ENCODE data around the gene UBR2. TPM values are rescaled to one million over a fixed set of nuclear protein-coding genes. Genes with fewer than 3 reads are reported as not detected.
"Not testable (repeated sequence)": the region's sequence is repeated elsewhere in the genome, so short reads cannot be mapped to it uniquely, and the experiment has no call there.

Gene UBR2
- total RNA-seq, 1 experiment from 2014 or later = 17.9 TPM

DNA sequence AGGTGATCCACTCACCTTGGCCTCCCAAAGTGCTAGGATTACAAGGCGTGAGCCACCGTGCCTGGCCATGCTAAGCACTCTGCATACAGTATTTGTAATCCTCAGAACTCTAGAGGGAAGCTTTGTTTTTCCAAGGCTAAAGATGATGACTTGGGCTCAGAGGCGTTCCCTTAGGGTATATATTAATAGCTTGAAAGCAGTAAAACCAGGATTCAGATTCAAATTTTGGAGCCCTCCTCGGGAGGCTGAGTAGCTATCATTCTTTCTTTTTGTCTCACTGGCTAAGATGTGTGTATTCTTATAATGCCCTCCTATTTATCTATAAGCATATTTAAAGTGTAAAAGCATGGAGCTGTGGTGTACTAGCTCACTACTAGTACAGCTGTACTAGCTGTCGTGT, 90.0 kb downstream of the UBR2 start:
- no peak for DNase-seq (ENCODE audit: low read depth, low spot score)
- in situ Hi-C loops (cut with HindIII; ENCODE audit: low pct_unique_long_range_greater_than_20kb, low sequenced_read_pairs) = no loop called here

DNA sequence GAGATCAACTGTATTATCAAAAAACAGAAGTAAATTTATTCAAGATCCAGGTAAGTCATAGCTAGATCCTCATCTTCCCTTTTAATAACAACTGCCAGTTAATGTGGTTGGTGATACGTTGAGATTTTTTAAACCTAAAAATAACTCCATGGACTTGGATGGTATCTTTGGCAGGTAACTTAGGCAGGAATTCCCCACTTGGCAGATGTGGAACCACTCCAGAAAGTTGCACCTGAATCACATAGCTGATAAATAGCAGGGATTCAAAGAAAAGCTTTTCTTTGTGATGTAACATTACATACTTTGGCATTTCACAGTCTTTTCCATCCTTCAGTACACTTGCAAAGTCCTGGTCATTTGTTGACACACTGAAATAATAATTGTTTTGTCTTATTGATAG, 96.0 kb downstream of the UBR2 start:
- in situ Hi-C loops (cut with HindIII; ENCODE audit: low pct_unique_long_range_greater_than_20kb, low sequenced_read_pairs) = no loop called here
- no peak for DNase-seq (ENCODE audit: low read depth, low spot score)

- peak; percentile 82 for DNase-seq (ENCODE audit: low read depth, low spot score)
- in situ Hi-C loops (cut with HindIII; ENCODE audit: low pct_unique_long_range_greater_than_20kb, low sequenced_read_pairs) = no loop called here
Measured at GRCh38 chr6:42661540-42662153, 97.8 kb downstream of the UBR2 start.

GRCh38 chr6:42664718-42665117, 100.9 kb downstream of the UBR2 start:
- no peak for DNase-seq (ENCODE audit: low read depth, low spot score)
- in situ Hi-C loops (cut with HindIII; ENCODE audit: low pct_unique_long_range_greater_than_20kb, low sequenced_read_pairs) = no loop called here

DNA sequence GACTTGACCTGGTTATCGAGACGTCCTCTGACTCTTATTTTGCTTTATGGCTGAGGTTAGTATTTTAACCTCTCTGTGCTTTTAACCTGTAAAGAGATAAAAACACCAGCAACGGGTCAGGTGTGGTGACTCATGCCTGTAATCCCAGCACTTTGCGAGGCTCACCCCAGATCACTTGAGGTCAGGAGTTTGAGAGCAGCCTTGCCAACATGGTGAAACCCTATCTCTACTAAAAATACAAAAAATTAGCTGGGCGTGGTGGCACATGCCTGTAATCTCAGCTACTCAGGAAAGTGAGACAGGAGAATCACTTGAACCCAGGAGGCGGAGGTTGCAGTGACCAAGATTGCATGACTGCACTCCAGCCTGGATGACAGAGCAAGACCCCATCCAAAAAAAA, 110.5 kb downstream of the UBR2 start:
- DNase-seq (ENCODE audit: low read depth, low spot score); in situ Hi-C loops (cut with HindIII; ENCODE audit: low pct_unique_long_range_greater_than_20kb, low sequenced_read_pairs): not testable (repeated sequence)

GRCh38 chr6:42674780-42675179, 111.0 kb downstream of the UBR2 start:
- DNase-seq (ENCODE audit: low read depth, low spot score) = no peak
- in situ Hi-C loops (cut with HindIII; ENCODE audit: low pct_unique_long_range_greater_than_20kb, low sequenced_read_pairs) = no loop called here

- DNase-seq (ENCODE audit: low read depth, low spot score) = no peak
- in situ Hi-C loops (cut with HindIII; ENCODE audit: low pct_unique_long_range_greater_than_20kb, low sequenced_read_pairs) = no loop called here
Measured at GRCh38 chr6:42679358-42679757, 115.5 kb downstream of the UBR2 start.

GRCh38 chr6:42688281-42688680, 124.5 kb downstream of the UBR2 start:
- no peak for DNase-seq (ENCODE audit: low read depth, low spot score)
- in situ Hi-C loops (cut with HindIII; ENCODE audit: low pct_unique_long_range_greater_than_20kb, low sequenced_read_pairs) = no loop called here

- in situ Hi-C loops (cut with HindIII; ENCODE audit: low pct_unique_long_range_greater_than_20kb, low sequenced_read_pairs) = no loop called here
- DNase-seq (ENCODE audit: low read depth, low spot score) = no peak
Measured at GRCh38 chr6:42689371-42689770, 125.5 kb downstream of the UBR2 start.

GRCh38 chr6:42690151-42690702, 126.4 kb downstream of the UBR2 start:
- DNase-seq (ENCODE audit: low read depth, low spot score) = no peak
- in situ Hi-C loops (cut with HindIII; ENCODE audit: low pct_unique_long_range_greater_than_20kb, low sequenced_read_pairs) = no loop called here

DNA sequence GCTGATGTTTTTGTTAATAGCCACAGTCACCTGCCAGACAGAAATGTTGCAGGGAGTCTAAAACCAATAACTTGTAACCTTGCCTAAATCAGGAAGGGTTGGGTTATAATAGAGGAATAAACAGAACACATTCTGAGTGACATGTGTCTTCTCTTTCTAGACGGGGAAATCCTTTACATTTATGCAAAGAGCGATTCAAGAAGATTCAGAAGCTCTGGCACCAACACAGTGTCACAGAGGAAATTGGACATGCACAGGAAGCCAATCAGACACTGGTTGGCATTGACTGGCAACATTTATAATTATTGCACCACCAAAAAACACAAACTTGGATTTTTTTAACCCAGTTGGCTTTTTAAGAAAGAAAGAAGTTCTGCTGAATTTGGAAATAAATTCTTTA, 127.0 kb downstream of the UBR2 start:
- no peak for DNase-seq (ENCODE audit: low read depth, low spot score)
- in situ Hi-C loops (cut with HindIII; ENCODE audit: low pct_unique_long_range_greater_than_20kb, low sequenced_read_pairs) = no loop called here

DNA sequence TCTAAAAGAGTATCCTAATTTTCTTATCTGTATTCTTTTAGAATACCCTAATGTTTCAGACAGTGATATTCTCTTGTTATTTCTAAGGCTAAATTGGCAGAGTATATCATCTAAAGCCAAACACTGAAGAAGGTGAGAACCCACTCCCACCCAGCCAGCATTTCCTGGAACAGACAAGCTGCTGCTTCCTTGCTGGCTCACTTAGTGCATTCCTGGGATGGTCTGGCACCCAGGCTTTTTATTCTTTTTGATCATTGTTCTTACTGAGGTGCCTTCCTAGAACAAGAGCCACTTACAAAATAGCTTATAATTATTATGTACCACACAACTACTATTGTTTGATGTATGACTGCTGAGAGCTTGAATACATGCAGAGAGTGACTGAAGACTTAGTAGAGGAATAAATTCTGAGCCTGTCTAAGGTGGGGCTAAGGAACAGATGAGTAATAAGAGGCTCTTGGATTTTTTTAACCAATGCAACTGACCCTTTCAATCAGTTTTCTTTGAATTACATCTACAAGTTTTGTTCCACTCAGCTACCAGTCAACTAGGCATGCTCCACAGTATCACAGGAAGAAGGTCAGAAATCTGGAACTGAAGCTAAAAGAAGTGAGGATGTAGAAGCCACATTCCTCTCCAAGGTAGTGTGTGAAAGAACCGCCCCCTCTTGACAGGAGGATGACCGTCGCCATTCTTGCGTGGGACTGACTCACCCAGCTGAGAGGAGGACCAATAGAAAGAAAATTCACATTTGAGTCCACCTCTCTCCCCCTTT, 128.5 kb downstream of the UBR2 start:
- in situ Hi-C loops (cut with HindIII; ENCODE audit: low pct_unique_long_range_greater_than_20kb, low sequenced_read_pairs) = no loop called here

GRCh38 chr6:42693725-42694323, 130.0 kb downstream of the UBR2 start:
- in situ Hi-C loops (cut with HindIII; ENCODE audit: low pct_unique_long_range_greater_than_20kb, low sequenced_read_pairs) = no loop called here
- DNase-seq (ENCODE audit: low read depth, low spot score) = no peak

More for the DNA sequence above, 128.5 kb downstream of the UBR2 start:
- no peak for DNase-seq (ENCODE audit: low read depth, low spot score)

DNA sequence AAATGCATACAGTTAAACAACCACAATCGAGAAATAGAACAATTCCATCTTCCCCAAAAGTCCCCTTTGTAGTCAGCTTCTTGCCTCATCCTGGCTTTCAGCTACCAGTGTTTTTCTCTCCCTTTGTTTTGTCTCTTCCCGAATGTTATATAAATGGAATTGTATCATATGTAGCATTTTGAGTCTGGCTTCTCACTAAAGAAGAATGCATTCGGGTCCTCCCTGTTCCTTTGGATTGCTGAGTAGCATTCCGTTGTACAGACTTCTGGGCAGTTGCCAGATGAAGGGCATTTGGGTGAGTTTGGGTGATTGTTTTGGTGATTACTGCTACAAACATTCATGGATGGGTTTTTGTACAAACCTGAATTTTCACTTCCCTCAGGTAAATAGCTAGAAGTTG, 130.8 kb downstream of the UBR2 start:
- DNase-seq (ENCODE audit: low read depth, low spot score) = no peak
- in situ Hi-C loops (cut with HindIII; ENCODE audit: low pct_unique_long_range_greater_than_20kb, low sequenced_read_pairs) = no loop called here

GRCh38 chr6:42696526-42697267, 132.9 kb downstream of the UBR2 start:
- DNase-seq (ENCODE audit: low read depth, low spot score) = no peak
- in situ Hi-C loops (cut with HindIII; ENCODE audit: low pct_unique_long_range_greater_than_20kb, low sequenced_read_pairs) = no loop called here

GRCh38 chr6:42697268-42697655, 133.4 kb downstream of the UBR2 start:
- in situ Hi-C loops (cut with HindIII; ENCODE audit: low pct_unique_long_range_greater_than_20kb, low sequenced_read_pairs) = no loop called here
- DNase-seq (ENCODE audit: low read depth, low spot score) = no peak

GRCh38 chr6:42698217-42698616, 134.4 kb downstream of the UBR2 start:
- in situ Hi-C loops (cut with HindIII; ENCODE audit: low pct_unique_long_range_greater_than_20kb, low sequenced_read_pairs) = no loop called here
- DNase-seq (ENCODE audit: low read depth, low spot score) = no peak

DNA sequence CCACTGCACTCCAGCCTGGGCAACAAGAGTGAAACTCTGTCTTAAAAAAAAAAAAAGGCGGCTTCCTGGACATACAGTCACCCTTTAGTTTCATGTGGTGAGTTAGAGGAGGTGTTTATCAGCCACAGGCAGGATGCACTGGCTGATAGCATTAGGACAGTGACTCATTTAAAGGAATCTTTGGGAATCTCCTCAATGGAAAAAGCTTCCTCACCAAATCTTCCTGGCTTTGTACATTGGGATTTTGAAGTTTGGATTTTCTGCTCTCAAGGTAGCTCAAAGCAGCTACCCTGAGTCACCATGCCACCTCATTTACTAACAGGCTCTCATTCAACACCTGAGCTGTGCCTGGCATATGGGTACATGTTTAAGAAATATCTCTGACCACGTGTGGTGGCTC, 138.4 kb downstream of the UBR2 start:
- in situ Hi-C loops (cut with HindIII; ENCODE audit: low pct_unique_long_range_greater_than_20kb, low sequenced_read_pairs) = no loop called here
- DNase-seq (ENCODE audit: low read depth, low spot score) = peak; percentile 29
